ENCODE data around the gene EID2B.

The EID2B gene

GRCh38 chr19:39525205-39525604 is 7.4 kb downstream of the EID2B start:
- no peak for FAIRE-seq

- FAIRE-seq = no peak
These were observed 8.2 kb downstream of the EID2B start for GRCh38 chr19:39524495-39524894.

- FAIRE-seq = no peak
These were observed 11.8 kb downstream of the EID2B start for GRCh38 chr19:39520541-39521484.

DNA sequence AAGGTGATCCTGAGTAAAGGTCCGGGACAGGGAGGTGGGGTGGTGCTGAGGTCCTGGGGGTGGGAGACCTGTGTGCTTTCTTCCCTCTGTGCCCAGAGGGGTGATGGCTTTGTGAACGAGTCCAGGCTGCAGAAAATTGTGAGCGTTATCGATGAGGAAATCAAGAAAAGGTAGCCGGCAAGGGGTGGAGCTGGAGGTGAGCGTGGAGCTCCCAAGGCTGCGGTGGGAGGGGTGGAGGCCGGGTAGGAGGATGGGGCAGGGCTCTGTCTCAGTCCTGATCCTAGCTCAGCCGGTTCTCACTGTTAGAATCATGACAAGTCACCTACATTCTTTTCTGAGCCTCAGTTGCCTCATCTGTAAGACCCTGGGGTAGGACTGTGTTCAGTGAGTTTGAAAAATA is 13.7 kb downstream of the EID2B start:
- FAIRE-seq = no peak

- FAIRE-seq = no peak
These were observed 14.2 kb downstream of the EID2B start for GRCh38 chr19:39518458-39518857.

DNA sequence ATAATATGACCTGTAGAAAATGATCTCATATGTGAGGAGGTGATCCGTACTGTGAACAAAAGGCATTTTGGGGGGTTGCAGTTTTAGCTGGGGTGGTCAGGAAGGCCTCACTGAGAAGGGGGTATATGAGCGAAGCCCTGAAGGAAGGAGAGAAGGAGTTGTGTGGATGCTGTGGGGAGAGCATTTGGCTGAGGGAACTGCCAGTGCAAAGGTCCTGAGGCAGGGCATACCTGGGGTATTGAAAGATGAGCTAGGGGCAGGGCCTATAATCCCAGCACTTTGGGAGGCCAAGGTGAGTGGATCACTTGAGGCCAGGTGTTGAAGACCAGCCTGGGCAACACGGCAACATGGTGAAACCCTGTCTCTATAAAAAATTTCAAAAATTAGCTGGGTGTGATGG is 15.2 kb downstream of the EID2B start:
- no peak for FAIRE-seq

- FAIRE-seq = no peak
These were observed 16.4 kb downstream of the EID2B start for GRCh38 chr19:39516270-39516669.

DNA sequence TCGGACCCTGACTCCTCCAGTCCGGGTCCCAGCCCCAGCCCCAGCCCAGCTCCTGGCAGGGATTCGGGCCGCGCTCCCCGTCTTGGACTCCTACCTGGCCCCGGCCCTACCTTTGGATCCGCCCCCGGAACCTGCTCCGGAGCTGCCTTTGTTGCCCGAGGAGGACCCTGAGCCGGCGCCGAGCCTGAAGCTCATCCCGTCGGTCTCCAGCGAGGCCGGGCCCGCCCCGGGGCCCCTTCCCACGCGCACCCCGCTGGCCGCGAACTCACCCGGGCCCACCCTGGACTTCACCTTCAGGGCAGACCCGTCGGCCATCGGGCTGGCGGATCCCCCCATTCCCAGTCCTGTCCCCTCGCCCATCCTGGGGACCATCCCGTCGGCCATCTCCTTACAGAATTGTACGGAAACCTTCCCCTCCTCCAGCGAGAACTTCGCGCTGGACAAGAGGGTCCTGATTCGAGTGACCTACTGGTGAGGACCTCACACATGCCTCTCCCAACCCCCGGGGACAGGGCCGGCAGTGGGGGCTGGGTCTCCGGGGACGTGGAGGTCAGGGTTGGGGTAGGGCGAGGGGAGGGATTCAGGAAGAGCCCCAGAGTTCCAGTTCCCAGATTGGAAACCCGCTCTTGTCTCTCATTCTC is 17.0 kb downstream of the EID2B start:
- FAIRE-seq = no peak

DNA sequence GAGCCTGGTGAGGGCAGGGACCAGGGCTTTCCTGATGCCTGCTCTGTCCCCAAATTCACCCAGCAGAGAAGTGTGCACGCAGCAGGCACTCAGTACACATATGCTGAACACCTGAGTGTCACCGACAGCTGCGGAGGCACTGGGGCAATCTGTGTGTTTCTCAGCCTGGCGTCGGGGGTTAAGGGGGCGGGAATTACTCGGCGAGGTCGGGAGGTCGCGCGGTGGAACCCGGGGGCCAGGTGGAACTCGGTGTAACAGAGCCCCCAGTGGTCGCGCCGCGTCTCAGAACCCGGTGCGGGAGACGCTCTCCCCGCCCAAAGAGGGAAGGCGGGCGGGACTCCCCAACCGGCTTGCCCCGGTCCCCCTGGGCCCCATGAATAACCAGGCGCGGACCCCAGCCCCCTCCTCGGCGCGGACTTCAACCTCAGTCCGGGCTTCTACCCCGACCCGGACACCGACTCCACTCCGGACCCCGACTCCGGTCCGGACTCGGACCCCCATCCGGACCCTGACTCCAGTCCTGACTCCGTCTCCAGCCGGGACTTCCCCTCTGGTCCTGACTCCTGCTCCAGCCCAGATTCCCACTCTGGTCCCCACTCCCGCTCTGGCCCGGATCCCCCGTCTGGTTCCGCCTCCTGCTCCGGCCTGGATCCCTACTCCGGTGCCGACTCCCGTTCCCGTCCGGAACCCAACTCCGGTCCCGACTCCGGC is 17.7 kb downstream of the EID2B start, which contains the start of gene SELENOV:
SELENOV (plus strand) TSS at position 300 of the 711 bp plus-strand sequence; CDS start at position 374, 74 bp downstream.
- no peak for FAIRE-seq

GRCh38 chr19:39512988-39513387 is 19.7 kb downstream of the EID2B start:
- no peak for FAIRE-seq

GRCh38 chr19:39509233-39509632 is 23.4 kb downstream of the EID2B start:
- FAIRE-seq = no peak

- FAIRE-seq = no peak
These were observed 24.0 kb downstream of the EID2B start for GRCh38 chr19:39508629-39509028.

DNA sequence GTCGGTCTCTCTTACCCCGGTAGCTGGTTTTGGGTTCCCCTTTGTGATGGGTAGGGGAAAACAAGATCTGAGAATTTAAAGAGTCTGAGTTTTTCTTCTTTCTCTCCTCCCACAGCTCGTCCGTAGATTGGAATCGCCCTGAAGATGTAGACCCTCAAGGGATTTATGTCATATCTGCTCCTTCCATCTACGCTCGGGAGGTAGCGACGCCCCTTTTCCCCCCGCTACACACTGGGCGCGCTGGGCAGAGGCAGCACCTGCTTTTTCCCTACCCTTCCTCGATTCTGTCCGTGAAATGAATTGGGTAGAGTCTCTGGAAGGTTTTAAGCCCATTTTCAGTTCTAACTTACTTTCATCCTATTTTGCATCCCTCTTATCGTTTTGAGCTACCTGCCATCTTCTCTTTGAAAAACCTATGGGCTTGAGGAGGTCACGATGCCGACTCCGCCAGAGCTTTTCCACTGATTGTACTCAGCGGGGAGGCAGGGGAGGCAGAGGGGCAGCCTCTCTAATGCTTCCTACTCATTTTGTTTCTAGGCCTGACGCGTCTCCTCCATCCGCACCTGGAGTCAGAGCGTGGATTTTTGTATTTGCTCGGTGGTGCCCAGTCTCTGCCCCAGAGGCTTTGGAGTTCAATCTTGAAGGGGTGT is 24.8 kb downstream of the EID2B start:
- no peak for FAIRE-seq

DNA sequence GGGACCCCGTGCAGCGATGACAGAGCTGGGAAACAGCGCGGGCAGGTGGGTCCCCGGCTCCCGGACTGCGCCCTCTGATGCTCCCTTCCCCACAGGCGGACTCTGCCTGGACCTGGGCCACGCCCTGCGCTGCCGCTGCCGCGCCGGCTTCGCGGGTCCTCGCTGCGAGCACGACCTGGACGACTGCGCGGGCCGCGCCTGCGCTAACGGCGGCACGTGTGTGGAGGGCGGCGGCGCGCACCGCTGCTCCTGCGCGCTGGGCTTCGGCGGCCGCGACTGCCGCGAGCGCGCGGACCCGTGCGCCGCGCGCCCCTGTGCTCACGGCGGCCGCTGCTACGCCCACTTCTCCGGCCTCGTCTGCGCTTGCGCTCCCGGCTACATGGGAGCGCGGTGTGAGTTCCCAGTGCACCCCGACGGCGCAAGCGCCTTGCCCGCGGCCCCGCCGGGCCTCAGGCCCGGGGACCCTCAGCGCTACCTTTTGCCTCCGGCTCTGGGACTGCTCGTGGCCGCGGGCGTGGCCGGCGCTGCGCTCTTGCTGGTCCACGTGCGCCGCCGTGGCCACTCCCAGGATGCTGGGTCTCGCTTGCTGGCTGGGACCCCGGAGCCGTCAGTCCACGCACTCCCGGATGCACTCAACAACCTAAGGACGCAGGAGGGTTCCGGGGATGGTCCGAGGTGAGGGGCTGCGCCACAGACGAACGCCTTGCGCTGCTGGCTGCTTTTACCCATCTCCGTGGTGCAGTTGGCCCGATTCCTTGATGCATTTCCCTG is 25.5 kb downstream of the EID2B start:
- no peak for FAIRE-seq

GRCh38 chr19:39506598-39506943 is 26.1 kb downstream of the EID2B start:
- no peak for FAIRE-seq

- FAIRE-seq = no peak
These were observed 29.8 kb downstream of the EID2B start for GRCh38 chr19:39502640-39503417.

DNA sequence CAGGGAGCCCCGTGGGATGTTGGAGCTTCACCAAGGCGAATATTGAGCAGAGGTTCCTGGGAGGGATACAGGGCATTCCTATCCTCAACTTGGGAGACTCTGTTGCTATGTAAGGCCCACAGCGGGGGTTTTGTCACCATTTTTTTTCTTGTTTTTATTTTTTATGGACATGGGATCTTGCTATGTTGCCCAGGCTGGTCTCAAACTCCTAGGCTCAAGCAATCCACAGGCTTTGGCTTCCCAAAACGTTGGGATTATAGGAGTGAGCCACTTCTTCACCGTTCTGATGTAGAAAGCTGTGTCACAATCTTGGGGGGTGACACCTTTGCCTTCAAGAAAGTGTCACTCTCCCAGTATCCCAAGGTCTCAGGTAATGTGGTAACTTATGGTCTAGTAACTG is 31.3 kb downstream of the EID2B start:
- no peak for FAIRE-seq

GRCh38 chr19:39500543-39500942 is 32.1 kb downstream of the EID2B start:
- FAIRE-seq = no peak

- FAIRE-seq = no peak
These were observed 32.7 kb downstream of the EID2B start for GRCh38 chr19:39499932-39500331.

- no peak for FAIRE-seq
These were observed 33.6 kb downstream of the EID2B start, which contains the start of gene DLL3 for GRCh38 chr19:39498798-39499642. Gene DLL3, plus strand, starts transcription at chr19:39498947. Its CDS starts 28 bp downstream, at chr19:39498975.
